ENCODE results near the gene VSTM4.

VSTM4 gene

GRCh38 chr10:49134327-49134726, 19.0 kb upstream of the VSTM4 start:
- peaks cover 5% of the 10 kb centered on the region for H3K27me3 Mint-ChIP-seq
- no peaks in the 10 kb centered on the region for H3K4me1 Mint-ChIP-seq
- H3K9me3 Mint-ChIP-seq, result no peaks in the 10 kb centered on the region
- H3K4me3 Mint-ChIP-seq, result no peak overlapping the region
- no peak overlapping the region for H3K27ac Mint-ChIP-seq
- H3K36me3 Mint-ChIP-seq, result no peaks in the 10 kb centered on the region

- peaks cover 8% of the 10 kb centered on the region for H3K27me3 Mint-ChIP-seq
- H3K4me3 Mint-ChIP-seq, result no peak within 1 kb of the TSS
- H3K36me3 Mint-ChIP-seq, result no peaks in the 10 kb centered on the region
- no peak within 1 kb of the TSS for H3K27ac Mint-ChIP-seq
- H3K9me3 Mint-ChIP-seq, result no peaks in the 10 kb centered on the region
- H3K4me1 Mint-ChIP-seq, result no peaks in the 10 kb centered on the region
Measured at GRCh38 chr10:49133706-49134248, 18.5 kb upstream of the VSTM4 start, which contains the start of gene FAM170B. FAM170B (minus strand) TSS chr10:49134021; CDS start chr10:49133918, 103 bp downstream.

GRCh38 chr10:49132362-49132737, 17.0 kb upstream of the VSTM4 start:
- H3K27ac Mint-ChIP-seq, result no peak overlapping the region
- no peak overlapping the region for H3K4me3 Mint-ChIP-seq

GRCh38 chr10:49131507-49132361, 16.4 kb upstream of the VSTM4 start:
- H3K9me3 Mint-ChIP-seq, result no peaks in the 10 kb centered on the region
- H3K4me1 Mint-ChIP-seq, result no peaks in the 10 kb centered on the region
- no peak overlapping the region for H3K4me3 Mint-ChIP-seq
- H3K36me3 Mint-ChIP-seq, result no peaks in the 10 kb centered on the region
- no peak overlapping the region for H3K27ac Mint-ChIP-seq
- peaks cover 9% of the 10 kb centered on the region for H3K27me3 Mint-ChIP-seq

More at GRCh38 chr10:49132362-49132737, 17.0 kb upstream of the VSTM4 start:
- no peaks in the 10 kb centered on the region for H3K9me3 Mint-ChIP-seq
- H3K4me1 Mint-ChIP-seq, result no peaks in the 10 kb centered on the region
- H3K27me3 Mint-ChIP-seq, result peaks cover 9% of the 10 kb centered on the region
- no peaks in the 10 kb centered on the region for H3K36me3 Mint-ChIP-seq

GRCh38 chr10:49129376-49129775, 14.1 kb upstream of the VSTM4 start:
- no peaks in the 10 kb centered on the region for H3K36me3 Mint-ChIP-seq
- no peaks in the 10 kb centered on the region for H3K9me3 Mint-ChIP-seq
- no peak overlapping the region for H3K4me3 Mint-ChIP-seq
- no peak overlapping the region for H3K27ac Mint-ChIP-seq
- peaks cover 6% of the 10 kb centered on the region for H3K27me3 Mint-ChIP-seq
- H3K4me1 Mint-ChIP-seq, result no peaks in the 10 kb centered on the region

- Mint-ChIP-seq H3K27ac (no peak overlapping the region), H3K4me3 (no peak overlapping the region), H3K36me3 (no peaks in the 10 kb centered on the region), H3K27me3 (peaks cover 6% of the 10 kb centered on the region), H3K9me3 (no peaks in the 10 kb centered on the region), H3K4me1 (no peaks in the 10 kb centered on the region)
Measured at GRCh38 chr10:49128854-49129253, 13.5 kb upstream of the VSTM4 start.

GRCh38 chr10:49123981-49124950, 8.9 kb upstream of the VSTM4 start:
- H3K27me3 Mint-ChIP-seq, result peaks cover 4% of the 10 kb centered on the region
- H3K4me1 Mint-ChIP-seq, result no peaks in the 10 kb centered on the region
- H3K27ac Mint-ChIP-seq, result no peak overlapping the region
- H3K4me3 Mint-ChIP-seq, result no peak overlapping the region
- no peaks in the 10 kb centered on the region for H3K9me3 Mint-ChIP-seq
- H3K36me3 Mint-ChIP-seq, result no peaks in the 10 kb centered on the region

- Mint-ChIP-seq H3K4me3 (no peak overlapping the region), H3K36me3 (no peaks in the 10 kb centered on the region), H3K9me3 (no peaks in the 10 kb centered on the region), H3K27me3 (peaks cover 6% of the 10 kb centered on the region), H3K27ac (no peak overlapping the region), H3K4me1 (no peaks in the 10 kb centered on the region)
Measured at GRCh38 chr10:49120911-49121310, 5.6 kb upstream of the VSTM4 start.

- no peaks in the 10 kb centered on the region for H3K9me3 Mint-ChIP-seq
- peaks cover 1% of the 10 kb centered on the region for H3K4me1 Mint-ChIP-seq
- no peak overlapping the region for H3K27ac Mint-ChIP-seq
- H3K4me3 Mint-ChIP-seq, result no peak overlapping the region
- no peaks in the 10 kb centered on the region for H3K36me3 Mint-ChIP-seq
- H3K27me3 Mint-ChIP-seq, result peaks cover 8% of the 10 kb centered on the region
Measured at GRCh38 chr10:49119746-49120145, 4.4 kb upstream of the VSTM4 start.

- Mint-ChIP-seq H3K36me3 (no peaks in the 10 kb centered on the region), H3K27ac (no peak overlapping the region), H3K9me3 (no peaks in the 10 kb centered on the region), H3K27me3 (peaks cover 17% of the 10 kb centered on the region), H3K4me3 (no peak overlapping the region), H3K4me1 (peaks cover 7% of the 10 kb centered on the region)
Measured at GRCh38 chr10:49118430-49119074, 3.2 kb upstream of the VSTM4 start.

GRCh38 chr10:49117376-49118070, 2.2 kb upstream of the VSTM4 start:
- Mint-ChIP-seq H3K36me3 (no peaks in the 10 kb centered on the region), H3K27ac (no peak overlapping the region), H3K4me3 (no peak overlapping the region), H3K27me3 (peaks cover 20% of the 10 kb centered on the region), H3K4me1 (peaks cover 7% of the 10 kb centered on the region), H3K9me3 (no peaks in the 10 kb centered on the region)

- peaks cover 20% of the 10 kb centered on the region for H3K27me3 Mint-ChIP-seq
- no peaks in the 10 kb centered on the region for H3K36me3 Mint-ChIP-seq
- no peak overlapping the region for H3K4me3 Mint-ChIP-seq
Measured at GRCh38 chr10:49116509-49117375, 1.4 kb upstream of the VSTM4 start.

GRCh38 chr10:49115796-49116508, 630 bp upstream of the VSTM4 start:
- H3K4me3 Mint-ChIP-seq, result no peak overlapping the region
- H3K9me3 Mint-ChIP-seq, result no peaks in the 10 kb centered on the region
- H3K27ac Mint-ChIP-seq, result no peak overlapping the region
- no peaks in the 10 kb centered on the region for H3K36me3 Mint-ChIP-seq
- peaks cover 22% of the 10 kb centered on the region for H3K27me3 Mint-ChIP-seq
- H3K4me1 Mint-ChIP-seq, result peaks cover 7% of the 10 kb centered on the region

More at GRCh38 chr10:49116509-49117375, 1.4 kb upstream of the VSTM4 start:
- Mint-ChIP-seq H3K9me3 (no peaks in the 10 kb centered on the region), H3K4me1 (peaks cover 7% of the 10 kb centered on the region), H3K27ac (no peak overlapping the region)

GRCh38 chr10:49114718-49115014, 656 bp downstream of the VSTM4 start:
- Mint-ChIP-seq H3K27ac (no peak overlapping the region), H3K4me3 (peak overlapping the region; percentile 26), H3K27me3 (peaks cover 22% of the 10 kb centered on the region)

More at GRCh38 chr10:49114718-49115014, 656 bp downstream of the VSTM4 start:
- Mint-ChIP-seq H3K9me3 (no peaks in the 10 kb centered on the region), H3K36me3 (no peaks in the 10 kb centered on the region), H3K4me1 (peaks cover 7% of the 10 kb centered on the region)

Measured in activated naive CD4-positive, alpha-beta T cell treated with anti-CD3 and anti-CD28 coated beads, Interleukin-2, amount 50 U/mL, for 24 hours (primary cell).